GM18873 (cell line): ENCODE measurements around the gene KAT6B.
"Not testable (repeated sequence)": the region's sequence is repeated elsewhere in the genome, so short reads cannot be mapped to it uniquely, and the experiment has no call there.

ENCODE experiments used
- ATAC-seq: cut with Tn5 transposase; IDR thresholded peaks from one replicate; pipeline ENCODE4 v1.9.1; 2021; ENCODE audit warnings: mild to moderate bottlenecking, moderate library complexity, moderate number of reproducible peaks; ENCODE audit not compliant: unreplicated experiment, low FRiP score

The KAT6B gene

GRCh38 chr10:74883428-74883827 lies 57.0 kb downstream of the KAT6B start:
- no peak for ATAC-seq

DNA sequence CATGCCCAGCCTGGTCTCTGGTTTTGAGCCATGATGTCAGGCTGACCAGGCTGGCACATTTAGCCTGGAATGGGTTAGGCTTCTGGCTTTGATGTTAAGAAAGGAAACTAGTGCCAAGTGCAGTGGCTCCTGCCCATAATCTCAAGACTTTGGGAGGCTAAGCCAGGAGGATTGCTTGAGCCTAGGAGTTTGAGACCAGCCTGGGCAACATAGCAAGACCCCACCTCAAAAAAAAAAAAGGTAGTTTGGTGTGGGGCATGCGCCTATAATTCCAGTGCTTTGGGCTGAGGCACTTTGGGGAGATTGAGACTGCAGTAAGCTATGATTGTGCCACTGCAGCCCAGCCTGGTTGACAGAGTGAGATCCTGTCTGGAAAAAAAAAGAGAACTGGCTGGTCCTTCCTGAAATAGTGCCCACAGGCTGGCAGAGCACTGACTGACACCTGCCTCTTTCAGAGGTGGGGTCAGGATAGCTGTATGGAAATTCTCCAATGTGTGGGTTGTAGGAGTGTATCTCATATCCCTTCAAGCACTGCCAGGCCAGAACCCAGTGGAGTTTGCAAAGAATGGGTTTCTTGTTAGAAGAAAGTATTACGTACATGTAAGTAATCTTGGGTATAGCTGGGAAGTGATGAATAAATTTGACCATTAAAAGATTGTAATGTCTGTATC lies 61.3 kb downstream of the KAT6B start:
- ATAC-seq, result no peak

GRCh38 chr10:74888962-74889661 lies 62.7 kb downstream of the KAT6B start:
- ATAC-seq, result no peak

DNA sequence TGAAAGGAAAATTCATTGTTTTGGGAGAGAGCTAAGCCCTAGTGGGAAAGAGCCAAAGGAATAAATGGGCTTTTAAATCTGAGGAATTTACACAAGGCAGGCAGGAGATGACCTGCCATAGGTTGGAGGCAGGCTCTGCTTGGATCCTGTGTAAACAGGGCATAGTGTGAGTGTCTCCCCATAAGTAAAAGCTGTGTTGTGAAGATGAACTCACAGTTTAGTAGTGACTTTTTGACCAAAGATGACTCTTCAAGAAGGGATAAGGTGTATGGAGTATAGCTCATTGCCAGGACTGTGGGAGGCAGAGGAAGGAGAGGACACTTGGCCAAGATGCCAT lies 63.2 kb downstream of the KAT6B start:
- no peak for ATAC-seq

GRCh38 chr10:74890460-74890859 lies 64.1 kb downstream of the KAT6B start:
- no peak for ATAC-seq

- no peak for ATAC-seq
Observed at GRCh38 chr10:74891053-74891452, 64.7 kb downstream of the KAT6B start.

DNA sequence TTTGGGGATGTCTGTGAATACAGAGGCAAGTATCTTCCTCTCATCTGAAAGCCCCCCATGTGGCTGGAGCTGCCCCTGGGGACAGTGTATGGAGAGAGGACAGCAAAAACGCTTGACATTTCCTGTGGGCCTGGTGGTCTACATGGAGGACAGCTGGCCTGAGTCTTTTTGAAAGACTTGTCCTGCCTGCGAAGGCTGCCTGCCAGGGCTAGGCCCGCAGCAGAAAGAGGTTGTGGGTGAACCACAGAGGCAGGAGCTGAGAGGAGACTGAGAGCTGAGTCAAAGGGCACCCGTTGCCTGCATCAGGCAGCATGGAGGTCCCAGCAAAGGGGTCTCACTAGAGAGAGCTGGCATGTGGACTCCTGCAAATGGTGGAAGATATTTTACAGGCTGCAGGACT lies 66.4 kb downstream of the KAT6B start:
- no peak for ATAC-seq

GRCh38 chr10:74893329-74893728 lies 66.9 kb downstream of the KAT6B start:
- not testable (repeated sequence) for ATAC-seq

- no peak for ATAC-seq
Observed at GRCh38 chr10:74896788-74897527, 70.6 kb downstream of the KAT6B start.

- ATAC-seq, result no peak
Observed at GRCh38 chr10:74898201-74898976, 72.0 kb downstream of the KAT6B start.

GRCh38 chr10:74900297-74900696 lies 73.9 kb downstream of the KAT6B start:
- peak; percentile 58 for ATAC-seq

DNA sequence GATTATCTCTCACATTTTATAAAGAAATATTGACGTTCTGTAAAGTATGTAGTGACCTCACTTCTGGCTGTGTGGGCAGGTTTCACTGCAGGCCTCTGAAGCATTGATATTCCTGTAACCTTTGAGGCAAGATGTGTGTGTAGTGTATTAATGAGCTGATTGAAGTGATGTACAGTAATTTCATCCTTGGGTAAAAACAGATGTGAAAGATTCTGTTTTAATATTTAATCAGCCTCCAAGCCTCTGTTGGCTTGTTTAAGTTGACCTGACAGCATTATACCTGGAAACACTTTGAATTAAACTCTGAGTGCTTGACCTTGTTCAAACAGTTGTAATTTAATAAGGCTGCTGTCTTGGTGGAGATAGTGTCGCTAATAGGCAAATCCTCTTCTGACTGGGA lies 74.9 kb downstream of the KAT6B start:
- no peak for ATAC-seq

- ATAC-seq, result no peak
Observed at GRCh38 chr10:74901867-74902450, 75.6 kb downstream of the KAT6B start.

DNA sequence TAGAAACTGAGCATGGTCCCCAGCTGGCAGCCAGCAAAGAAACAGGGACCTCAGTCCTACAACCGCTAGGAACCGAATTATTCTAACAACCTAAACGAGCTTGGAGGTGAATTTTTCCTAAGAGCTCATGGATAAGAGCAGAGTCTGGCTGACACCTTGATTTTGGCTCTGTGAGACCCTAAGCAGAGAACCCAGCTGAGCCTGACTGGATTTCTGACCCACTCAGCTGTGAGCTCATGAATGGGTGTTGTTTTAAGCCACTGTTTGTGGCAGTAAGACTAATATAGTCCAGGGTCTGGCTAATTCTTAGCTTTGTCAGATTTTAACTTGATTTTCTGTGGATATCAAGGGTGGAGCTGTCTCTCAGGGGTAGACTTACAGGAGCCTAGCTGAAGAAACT lies 77.1 kb downstream of the KAT6B start:
- no peak for ATAC-seq

DNA sequence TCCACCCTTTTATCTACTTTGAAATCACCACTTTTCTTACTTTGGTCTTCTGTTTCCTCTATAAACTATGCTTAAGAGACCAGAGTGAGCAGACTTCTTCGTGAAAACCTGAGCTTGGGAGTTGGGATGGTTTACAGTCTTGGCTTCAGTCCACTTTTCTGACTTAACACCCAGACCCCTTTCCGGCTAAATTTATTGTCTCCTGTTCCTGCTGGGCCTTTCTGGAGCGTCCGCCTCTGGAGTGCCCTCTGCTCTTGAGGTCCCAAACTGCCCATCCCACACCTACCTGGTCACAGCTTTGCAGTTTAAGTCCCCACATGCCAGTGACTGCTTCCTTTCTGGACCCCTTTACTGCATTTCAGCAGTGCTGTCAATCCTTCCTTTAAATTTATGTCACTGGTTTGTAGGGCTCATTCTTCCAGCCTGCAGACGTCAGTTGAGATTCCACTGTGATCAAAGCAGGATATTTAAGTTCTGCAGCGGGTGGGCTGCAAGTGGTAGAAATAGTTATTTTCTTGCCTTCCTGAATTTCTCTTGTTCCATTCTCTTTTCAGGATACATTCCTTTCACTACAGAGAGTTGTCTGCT lies 80.3 kb downstream of the KAT6B start:
- no peak for ATAC-seq

DNA sequence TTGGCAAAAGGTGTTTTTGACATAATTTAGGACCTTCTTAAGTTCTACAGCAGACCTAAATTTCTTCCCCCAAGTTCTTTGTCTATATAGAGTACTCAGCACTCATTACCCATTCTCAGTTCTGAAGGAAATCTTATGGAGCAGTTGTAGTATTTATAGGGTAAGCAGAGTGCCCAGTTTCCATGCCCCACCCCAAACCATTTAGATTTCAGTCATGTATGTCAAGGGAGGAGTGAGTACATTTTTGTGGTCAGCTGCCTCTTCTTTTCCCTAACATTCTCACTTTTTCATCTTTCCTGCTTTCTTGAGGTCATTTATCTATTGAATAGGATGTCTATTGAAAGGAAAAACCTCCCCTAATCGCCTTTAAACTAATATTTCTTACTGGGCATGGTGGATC lies 83.3 kb downstream of the KAT6B start:
- ATAC-seq, result no peak

DNA sequence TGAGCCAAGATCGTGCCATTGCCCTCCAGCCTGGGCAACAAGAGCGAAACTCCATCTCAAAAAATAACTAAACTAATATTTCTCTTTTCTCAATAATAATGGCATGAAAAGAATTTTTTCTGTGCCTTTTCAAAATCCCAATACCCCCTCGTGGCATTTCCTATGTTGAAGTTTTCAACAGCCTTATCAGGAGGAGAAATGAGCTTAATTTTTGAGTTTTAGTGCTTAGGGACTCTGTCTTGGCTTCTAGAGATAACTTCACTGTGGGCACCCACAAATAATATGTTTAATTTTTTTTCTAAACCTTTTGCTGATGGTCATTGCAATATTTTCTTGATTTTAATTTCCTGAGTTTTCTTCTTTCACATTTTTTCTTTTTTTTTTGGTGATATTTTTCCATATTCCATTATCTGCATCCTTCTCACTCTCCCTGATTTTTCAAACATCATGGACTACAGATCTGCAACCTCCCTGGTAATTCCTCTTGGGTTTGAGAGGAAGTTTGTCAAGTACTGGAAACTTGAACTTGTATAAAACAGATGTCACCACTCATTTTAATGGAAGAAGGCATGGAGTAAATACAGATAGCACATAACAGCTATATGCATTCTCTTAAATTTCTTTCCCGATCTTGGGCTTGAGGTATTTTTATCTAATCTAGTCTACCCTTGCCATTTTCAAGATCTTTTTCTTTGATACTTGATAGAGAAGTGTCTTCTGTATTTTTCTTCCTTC lies 84.0 kb downstream of the KAT6B start:
- ATAC-seq, result no peak

- ATAC-seq, result no peak
Observed at GRCh38 chr10:74910976-74911350, 84.6 kb downstream of the KAT6B start.

DNA sequence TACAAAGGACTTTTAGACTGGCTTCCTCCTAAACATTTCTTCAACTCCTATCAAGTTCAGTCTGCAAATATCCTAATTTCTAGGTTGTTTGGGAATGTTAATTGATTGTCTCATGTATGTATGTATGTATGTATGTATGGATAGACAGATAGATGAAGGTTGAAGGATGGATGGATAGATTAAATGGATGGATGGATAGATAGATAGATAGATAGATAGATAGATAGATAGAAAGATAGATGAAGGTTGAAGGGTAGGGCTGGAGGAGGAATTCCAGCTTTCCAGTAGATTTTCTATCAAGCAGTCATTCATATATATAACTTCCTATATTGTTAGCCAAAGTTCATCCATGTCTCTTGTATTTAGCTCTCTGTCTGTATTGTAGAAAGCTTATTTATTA lies 85.8 kb downstream of the KAT6B start:
- ATAC-seq, result no peak

- ATAC-seq, result no peak
Observed at GRCh38 chr10:74912682-74913081, 86.3 kb downstream of the KAT6B start.
